Fibroblast of mammary gland (primary cell): ENCODE measurements around the gene CTIF.
A peak's percentile ranks its signal among the peaks of the same experiment; 100 is the strongest.

Experiments
- DNase-seq: peaks from one replicate; pipeline ENCODE4 v3.0.0-alpha.2; 2010; ENCODE audit warnings: low read depth
- H3K4me3 ChIP-seq: 2 replicates; pipeline ENCODE4 v1.5.1; 2011; ENCODE audit warnings: low read depth, mild to moderate bottlenecking, low read length, moderate library complexity; ENCODE audit not compliant: control insufficient read depth
- TF ChIP-seq, protein P1 (sequence below): conservative IDR thresholded peaks from 2 replicates; pipeline ENCODE4 v1.5.1; 2011; ENCODE audit warnings: low read depth, low read length, inconsistent platforms; ENCODE audit not compliant: control insufficient read depth, insufficient read depth

The CTIF gene

DNA sequence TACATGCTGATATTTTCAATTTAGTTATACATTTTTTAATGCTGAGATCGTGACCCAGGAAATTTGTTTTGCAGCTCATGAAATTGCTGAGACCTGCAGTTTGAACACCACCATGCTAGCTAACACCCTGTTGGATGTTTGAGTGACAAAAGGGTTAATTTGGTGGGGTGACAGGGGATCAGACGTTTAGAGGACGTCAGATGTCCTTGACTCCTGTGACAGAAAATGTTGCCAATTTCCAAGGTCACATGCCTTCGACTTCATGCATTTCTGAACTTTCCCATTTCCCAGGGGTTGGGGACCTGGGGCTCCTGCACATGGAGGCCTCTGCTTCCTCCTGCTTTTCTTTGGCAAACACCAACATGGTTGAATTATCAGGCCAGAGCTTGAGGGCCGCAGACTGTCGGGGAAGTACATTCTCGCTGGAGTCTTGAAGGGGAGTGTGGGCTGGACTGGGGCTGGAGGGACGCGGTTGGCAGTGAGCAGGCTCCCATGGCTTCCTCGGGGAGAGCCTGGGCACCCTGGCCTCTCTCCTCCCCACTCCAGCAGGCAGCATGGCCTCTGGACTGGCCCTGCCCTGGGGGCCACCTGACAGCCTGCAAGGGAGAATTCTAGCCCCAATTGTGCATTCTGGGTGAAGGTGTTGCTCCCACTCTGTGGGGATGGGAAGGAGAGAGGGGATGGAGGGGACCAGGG, 73.1 kb downstream of the CTIF start:
- DNase-seq: no peak
- TF ChIP-seq, protein P1, sequence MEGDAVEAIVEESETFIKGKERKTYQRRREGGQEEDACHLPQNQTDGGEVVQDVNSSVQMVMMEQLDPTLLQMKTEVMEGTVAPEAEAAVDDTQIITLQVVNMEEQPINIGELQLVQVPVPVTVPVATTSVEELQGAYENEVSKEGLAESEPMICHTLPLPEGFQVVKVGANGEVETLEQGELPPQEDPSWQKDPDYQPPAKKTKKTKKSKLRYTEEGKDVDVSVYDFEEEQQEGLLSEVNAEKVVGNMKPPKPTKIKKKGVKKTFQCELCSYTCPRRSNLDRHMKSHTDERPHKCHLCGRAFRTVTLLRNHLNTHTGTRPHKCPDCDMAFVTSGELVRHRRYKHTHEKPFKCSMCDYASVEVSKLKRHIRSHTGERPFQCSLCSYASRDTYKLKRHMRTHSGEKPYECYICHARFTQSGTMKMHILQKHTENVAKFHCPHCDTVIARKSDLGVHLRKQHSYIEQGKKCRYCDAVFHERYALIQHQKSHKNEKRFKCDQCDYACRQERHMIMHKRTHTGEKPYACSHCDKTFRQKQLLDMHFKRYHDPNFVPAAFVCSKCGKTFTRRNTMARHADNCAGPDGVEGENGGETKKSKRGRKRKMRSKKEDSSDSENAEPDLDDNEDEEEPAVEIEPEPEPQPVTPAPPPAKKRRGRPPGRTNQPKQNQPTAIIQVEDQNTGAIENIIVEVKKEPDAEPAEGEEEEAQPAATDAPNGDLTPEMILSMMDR: no peak
- H3K4me3 ChIP-seq: no peak overlapping the region

DNA sequence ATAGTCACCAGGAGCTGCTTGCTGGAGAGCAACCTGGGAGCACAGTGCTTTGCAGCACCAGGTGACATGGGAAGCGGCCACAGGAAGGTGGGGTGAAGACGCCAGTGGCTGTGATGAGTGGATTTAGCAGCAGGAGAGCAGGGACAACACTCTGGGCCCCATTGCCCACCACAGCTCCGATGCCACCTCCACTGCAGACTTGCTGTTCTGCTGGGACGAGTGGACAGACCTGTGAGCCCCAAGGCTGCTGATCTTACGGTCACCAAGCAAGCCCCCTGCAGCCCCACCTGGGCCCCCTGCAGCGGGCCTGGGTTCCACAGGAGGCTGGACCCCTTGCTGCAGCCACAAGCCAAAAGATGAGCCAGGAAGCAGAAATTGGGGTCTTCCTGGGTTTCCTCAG, 73.7 kb downstream of the CTIF start:
- TF ChIP-seq, protein P1: no peak
- H3K4me3 ChIP-seq: no peak overlapping the region
- DNase-seq: no peak

DNA sequence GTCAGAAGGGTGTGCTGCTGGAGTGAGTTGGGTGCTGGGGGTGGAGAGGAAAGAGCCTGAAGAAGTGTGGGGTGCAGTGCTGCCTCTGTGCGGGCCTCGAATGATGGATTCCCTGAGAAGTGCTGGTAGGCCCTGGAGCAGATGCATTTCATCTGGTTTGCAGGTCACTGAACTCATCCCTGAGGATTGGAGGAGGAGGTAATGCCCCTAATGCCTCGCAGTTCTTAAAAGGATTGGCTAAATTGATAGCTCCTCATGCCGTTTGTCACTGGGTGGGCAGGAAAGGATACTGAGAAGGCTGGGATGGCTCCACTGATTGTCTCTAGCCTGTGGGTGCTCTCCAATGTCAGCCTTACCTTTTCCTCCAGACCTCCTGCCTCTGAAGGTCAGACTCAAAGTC, 74.1 kb downstream of the CTIF start:
- no peak overlapping the region for H3K4me3 ChIP-seq
- TF ChIP-seq, protein P1: no peak
- no peak for DNase-seq

DNA sequence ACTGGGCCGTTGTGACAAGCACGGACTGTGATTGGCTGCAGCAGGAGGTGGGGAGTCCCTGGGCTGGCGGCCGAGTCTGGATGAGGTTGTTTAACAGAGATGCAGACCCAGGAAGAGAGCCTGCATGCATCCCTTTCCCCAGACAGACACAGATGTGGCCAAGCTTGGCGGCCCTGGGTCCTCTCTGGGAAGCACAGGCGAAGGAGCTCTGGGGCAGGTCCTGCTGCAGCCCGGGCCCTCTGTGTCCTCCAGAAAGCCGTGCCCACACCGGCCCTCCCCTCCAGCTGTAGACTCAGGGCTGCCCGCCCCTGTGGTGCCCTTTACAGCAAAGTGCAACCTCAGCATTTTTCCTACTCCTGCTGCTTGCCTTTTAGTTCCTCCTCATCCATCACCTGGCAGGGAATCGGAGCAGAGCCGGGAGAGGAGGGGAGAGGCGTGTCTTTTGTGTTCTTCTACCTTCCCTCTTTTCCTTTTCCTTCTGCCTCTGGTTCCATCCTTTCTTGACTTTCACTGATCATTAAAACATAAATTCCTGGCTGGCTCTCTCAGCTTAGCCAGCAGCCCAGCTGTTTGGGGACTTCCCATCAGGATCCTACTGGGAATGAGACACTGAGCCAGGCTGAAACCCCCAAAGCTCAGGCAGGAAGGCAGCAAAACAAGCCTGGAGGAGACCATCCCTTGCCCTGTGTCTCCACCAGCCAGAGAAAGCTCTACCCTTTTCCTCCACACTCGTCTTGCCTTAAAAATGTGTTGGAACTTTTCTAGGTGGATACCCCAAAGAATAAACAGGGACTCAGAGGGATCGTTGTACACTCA, 75.0 kb downstream of the CTIF start:
- TF ChIP-seq, protein P1: no peak
- no peak for DNase-seq
- no peak overlapping the region for H3K4me3 ChIP-seq

DNA sequence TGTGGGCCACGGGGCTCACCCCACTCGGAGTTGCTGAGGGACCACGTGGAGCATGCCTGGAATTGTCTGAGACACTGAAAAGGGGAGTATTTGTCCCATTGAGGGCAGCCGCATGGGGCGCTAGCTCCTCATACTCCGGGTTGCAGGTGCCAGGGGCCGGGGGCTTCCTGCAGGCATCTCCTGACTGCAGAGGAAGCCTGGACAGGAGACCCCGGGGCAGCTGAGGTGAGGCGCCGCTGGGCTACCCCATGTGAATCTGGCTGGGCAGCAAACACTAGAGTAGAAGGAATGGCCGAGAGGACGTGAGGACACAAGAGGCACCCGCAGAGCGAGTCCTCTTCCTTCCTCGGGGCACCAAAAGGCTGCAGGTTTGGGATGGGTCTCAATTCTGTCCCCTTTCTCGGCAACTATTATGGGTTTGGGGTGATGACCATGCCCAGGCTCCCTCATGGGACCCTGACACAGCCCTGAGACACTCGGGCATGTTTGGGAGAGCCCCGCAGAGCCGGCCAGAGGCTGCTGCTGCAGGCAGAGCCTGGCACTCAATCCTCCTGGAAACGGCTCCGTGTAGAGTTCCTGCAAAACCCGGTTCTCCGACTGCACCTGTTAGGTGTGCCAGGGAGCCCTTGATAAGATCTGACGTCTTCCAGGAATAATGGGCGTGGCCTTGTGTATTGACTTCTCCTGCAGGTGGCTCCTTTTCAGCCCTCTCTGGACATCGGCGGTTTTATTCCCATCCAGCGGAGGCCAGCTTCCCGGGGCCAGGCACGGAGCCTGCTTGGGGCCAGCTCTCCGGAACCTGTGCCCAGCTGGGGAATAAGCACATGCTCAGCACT, 77.0 kb downstream of the CTIF start:
- TF ChIP-seq, protein P1: no peak
- H3K4me3 ChIP-seq: no peak overlapping the region
- DNase-seq: no peak

DNA sequence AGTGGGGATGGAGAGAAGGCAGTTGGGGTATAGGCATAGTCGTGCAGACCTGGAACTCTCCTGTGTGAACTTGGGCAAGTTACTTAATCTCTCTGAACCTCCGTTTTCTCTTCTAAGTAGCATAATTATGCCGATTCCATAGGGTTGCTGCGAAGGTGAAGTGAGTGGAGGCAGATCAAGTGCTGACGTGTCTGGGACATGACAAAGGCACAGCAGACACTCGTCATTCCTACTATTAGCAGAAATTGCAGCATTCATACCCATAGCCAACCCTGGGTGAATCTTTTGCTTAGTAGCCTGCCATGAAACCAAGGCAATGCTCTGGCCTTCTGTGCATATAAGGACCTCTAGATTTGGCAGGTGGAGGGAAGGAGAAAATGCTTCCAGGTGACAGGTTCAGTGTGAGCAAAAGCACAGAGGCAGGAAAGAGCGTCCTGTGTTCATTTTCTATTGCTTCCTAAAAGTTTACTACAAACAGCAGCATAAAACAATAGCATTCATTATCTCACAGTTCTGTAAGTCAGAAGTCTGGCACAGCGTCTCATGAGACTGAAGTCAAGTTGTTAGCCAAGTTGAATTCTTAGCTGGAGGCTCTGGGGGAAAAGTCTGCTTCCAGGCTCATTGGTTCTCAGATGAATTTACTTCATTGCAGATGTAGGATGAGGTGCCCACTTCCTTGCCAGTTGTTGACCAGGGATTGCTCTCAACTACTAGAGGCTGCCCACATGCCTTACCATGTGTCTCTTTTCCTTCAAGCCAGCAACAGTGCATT, 77.8 kb downstream of the CTIF start:
- TF ChIP-seq, protein P1: no peak
- peak; percentile 36 for DNase-seq
- no peak overlapping the region for H3K4me3 ChIP-seq
